Caco-2 (cell line): Measurements from ENCODE around the gene C2orf72. TPM values are rescaled to one million over a fixed set of nuclear protein-coding genes. Genes with fewer than 3 reads are reported as not detected.

ENCODE experiments used
- BruUV-seq: library from RNA; stranded (reverse); fragments of 400-500 nt; replicated peaks from 2 replicates; lab custom pipeline; 2021; lab: Mats Ljungman, UMichigan
- CTCF ChIA-PET: fragments of 300-600 bp; sonication (Branson Sonifier 250); formaldehyde crosslinking; loops from one replicate; lab custom pipeline; 2022; ENCODE audit warnings: antibody characterized with exemption; lab: Charles Lee
- POLR2A ChIA-PET: fragments of 300-600 bp; sonication (Branson Sonifier 250); formaldehyde crosslinking; loops from one replicate; lab custom pipeline; 2022; ENCODE audit warnings: antibody characterized with exemption; lab: Charles Lee
- DNase-seq, 2 experiments: peaks; one replicate each; pipeline versions ENCODE4 v3.0.0 to v3.0.0-alpha.2; 2020 to 2022
- H3K27me3 ChIP-seq: replicated peaks from 2 replicates; pipeline ENCODE4 v1.6.0; 2011; ENCODE audit warnings: low read length; ENCODE audit not compliant: control insufficient read depth, insufficient read depth
- H3K36me3 ChIP-seq: 2 replicates; pipeline ENCODE4 v1.5.1; 2011; ENCODE audit warnings: low read length; ENCODE audit not compliant: control insufficient read depth, insufficient read depth
- H3K4me1 ChIP-seq: fragments of 250-450 bp; sonication (Bioruptor Pico); 2 replicates; pipeline ENCODE4 v1.5.1; 2020; ENCODE audit warnings: mild to moderate bottlenecking
- H3K4me3 ChIP-seq: 2 replicates; pipeline ENCODE4 v1.5.1; 2011; ENCODE audit warnings: low read depth, mild to moderate bottlenecking, control low read depth, low read length
- H3K9me3 ChIP-seq: fragments of 250-450 bp; sonication (Bioruptor Pico); 2 replicates; pipeline ENCODE4 v1.5.1; 2020; ENCODE audit warnings: mild to moderate bottlenecking, moderate library complexity
- H3K27ac Mint-ChIP-seq: one replicate; pipeline ENCODE4 v1.8.0; 2022; ENCODE audit warnings: mixed read lengths; ENCODE audit not compliant: unreplicated experiment
- H3K27me3 Mint-ChIP-seq: one replicate; pipeline ENCODE4 v1.8.0; 2022; ENCODE audit warnings: mixed read lengths; ENCODE audit not compliant: insufficient read depth, unreplicated experiment
- H3K36me3 Mint-ChIP-seq: one replicate; pipeline ENCODE4 v1.8.0; 2022; ENCODE audit warnings: mild to moderate bottlenecking, mixed read lengths; ENCODE audit not compliant: insufficient read depth, unreplicated experiment
- H3K4me1 Mint-ChIP-seq: one replicate; pipeline ENCODE4 v1.8.0; 2022; ENCODE audit warnings: low read depth, mixed read lengths; ENCODE audit not compliant: unreplicated experiment
- H3K4me3 Mint-ChIP-seq: one replicate; pipeline ENCODE4 v1.8.0; 2022; ENCODE audit warnings: mild to moderate bottlenecking, moderate library complexity, mixed read lengths; ENCODE audit not compliant: unreplicated experiment
- H3K9me3 Mint-ChIP-seq: one replicate; pipeline ENCODE4 v1.8.0; 2022; ENCODE audit warnings: mixed read lengths; ENCODE audit not compliant: unreplicated experiment
- intact Hi-C: fragments of 100-400 bp; cut with micrococcal nuclease; formaldehyde crosslinking; loops from one replicate; pipeline ENCODE4 v1.10.0; 2022; ENCODE audit not compliant: unreplicated experiment
- total RNA-seq: library from RNA; stranded (reverse); gene quantifications from 2 replicates; pipeline ENCODE4 v1.2.3, GENCODE V29; 2022
- TF ChIP-seq, protein P1 (sequence below), 2 experiments: fragments of 200-600 bp in 1 of 2; IDR thresholded peaks; 1 replicate in 1 of 2; 2 replicates in 1 of 2; pipeline versions ENCODE4 v1.5.1 to v1.8.0; 2011 to 2022; ENCODE audit warnings: antibody characterized with exemption in 1 of 2, control low read depth in 1 of 2, inconsistent platforms in 1 of 2, low read depth in 1 of 2, low read length in 1 of 2, mild to moderate bottlenecking in 1 of 2, moderate library complexity in 1 of 2; ENCODE audit not compliant: insufficient read depth in 1 of 2, severe bottlenecking in 1 of 2, unreplicated experiment in 1 of 2

Gene C2orf72
- total RNA-seq, 1 experiment from 2014 or later, result 105 TPM

DNA sequence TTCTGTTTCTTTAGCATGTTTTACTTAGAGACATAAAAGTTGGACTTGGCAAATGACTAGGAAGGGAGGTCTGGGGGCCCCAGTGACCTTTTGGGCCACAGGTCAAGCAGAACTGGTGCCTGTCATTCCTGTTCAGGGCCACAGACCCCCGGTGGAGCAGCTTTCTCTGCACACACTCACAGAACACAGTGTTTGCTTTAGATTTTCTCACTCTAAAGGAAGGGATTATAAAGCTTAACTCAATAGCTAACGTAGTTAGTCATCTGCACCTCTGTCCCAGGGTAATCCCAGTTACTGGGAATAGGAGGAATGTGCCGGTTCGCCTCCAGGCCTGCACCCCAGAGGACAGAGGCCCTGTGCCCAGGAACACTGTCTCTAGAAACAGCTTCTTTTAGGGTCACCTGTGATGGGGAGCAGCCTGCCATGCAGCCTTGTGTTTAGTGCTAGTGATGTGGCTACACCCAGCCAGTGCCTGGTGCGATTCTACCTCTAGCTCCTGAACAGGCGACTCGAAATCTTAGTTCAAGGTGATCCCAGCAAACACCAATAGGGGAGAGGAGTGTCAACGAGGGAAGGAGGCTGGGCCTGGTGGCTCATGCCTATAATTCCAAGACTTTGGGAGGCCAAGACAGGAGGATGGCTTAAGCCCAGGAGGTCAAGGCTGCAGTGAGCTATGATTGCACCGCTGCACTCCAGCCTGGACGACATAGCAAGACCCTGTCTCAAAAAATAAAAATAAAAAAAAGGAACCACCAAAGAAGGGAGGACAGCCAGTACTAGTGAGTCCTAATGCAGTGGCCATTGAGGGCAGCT lies 29.8 kb upstream of the C2orf72 start:
- Histone ChIP-seq H3K36me3 (no peaks in the 10 kb centered on the region), H3K27me3 (no peaks in the 10 kb centered on the region), H3K4me3 (no peak overlapping the region), H3K4me1 (peaks cover 52% of the 10 kb centered on the region), H3K9me3 (no peaks in the 10 kb centered on the region)
- intact Hi-C loops, result loop anchor here (1.0 kb wide), 3 partner anchors 20 to 43 kb away; no protein-coding TSS in a partner anchor
- Mint-ChIP-seq H3K9me3 (peaks cover 23% of the 10 kb centered on the region), H3K4me1 (peaks cover 38% of the 10 kb centered on the region), H3K4me3 (peak overlapping the region; percentile 58), H3K27ac (peak overlapping the region; percentile 97), H3K27me3 (no peaks in the 10 kb centered on the region), H3K36me3 (peaks cover 23% of the 10 kb centered on the region)
- TF ChIP-seq, protein P1, sequence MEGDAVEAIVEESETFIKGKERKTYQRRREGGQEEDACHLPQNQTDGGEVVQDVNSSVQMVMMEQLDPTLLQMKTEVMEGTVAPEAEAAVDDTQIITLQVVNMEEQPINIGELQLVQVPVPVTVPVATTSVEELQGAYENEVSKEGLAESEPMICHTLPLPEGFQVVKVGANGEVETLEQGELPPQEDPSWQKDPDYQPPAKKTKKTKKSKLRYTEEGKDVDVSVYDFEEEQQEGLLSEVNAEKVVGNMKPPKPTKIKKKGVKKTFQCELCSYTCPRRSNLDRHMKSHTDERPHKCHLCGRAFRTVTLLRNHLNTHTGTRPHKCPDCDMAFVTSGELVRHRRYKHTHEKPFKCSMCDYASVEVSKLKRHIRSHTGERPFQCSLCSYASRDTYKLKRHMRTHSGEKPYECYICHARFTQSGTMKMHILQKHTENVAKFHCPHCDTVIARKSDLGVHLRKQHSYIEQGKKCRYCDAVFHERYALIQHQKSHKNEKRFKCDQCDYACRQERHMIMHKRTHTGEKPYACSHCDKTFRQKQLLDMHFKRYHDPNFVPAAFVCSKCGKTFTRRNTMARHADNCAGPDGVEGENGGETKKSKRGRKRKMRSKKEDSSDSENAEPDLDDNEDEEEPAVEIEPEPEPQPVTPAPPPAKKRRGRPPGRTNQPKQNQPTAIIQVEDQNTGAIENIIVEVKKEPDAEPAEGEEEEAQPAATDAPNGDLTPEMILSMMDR (IDR thresholded peaks at IDR 0.05; ENCODE audit: insufficient read depth in 1 of 2, low read depth in 1 of 2, low read length in 1 of 2, severe bottlenecking in 1 of 2, unreplicated experiment in 1 of 2), result no peak
- DNase-seq, result peak; percentile 91 to 93
- ChIA-PET POLR2A (interaction anchor here (0.5 to 1.5 kb wide), 6 partner anchors 30 to 295 kb away, joined by 3 to 15 read pairs (median 3); partner anchors contain the start of gene C2orf72), CTCF (interaction anchor here (0.5 to 1.4 kb wide), 7 partner anchors 18 to 183 kb away, joined by 3 to 15 read pairs (median 4); no protein-coding TSS in a partner anchor)
- BruUV-seq, result TSS peak; percentile 41

DNA sequence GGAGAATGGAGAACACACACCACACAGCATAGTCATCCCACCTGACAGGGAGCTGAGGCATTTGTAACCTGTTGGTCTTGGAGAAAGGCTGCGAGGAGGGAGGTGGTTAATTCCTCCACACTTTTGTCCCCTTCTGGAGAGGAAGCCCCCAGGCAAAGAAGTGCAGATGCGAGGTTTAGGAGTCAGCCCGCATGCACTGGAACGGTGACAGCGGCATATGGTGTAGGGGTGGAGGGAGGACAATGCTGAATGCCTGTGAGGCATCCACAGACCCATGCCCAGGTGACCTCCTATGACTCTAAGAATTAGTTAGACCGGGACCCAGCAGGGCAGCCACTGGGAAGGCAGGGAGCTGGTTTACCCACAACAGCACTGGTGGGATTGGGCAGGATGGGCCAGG lies 29.2 kb upstream of the C2orf72 start:
- Histone ChIP-seq H3K27me3 (no peaks in the 10 kb centered on the region), H3K36me3 (no peaks in the 10 kb centered on the region), H3K4me1 (peaks cover 58% of the 10 kb centered on the region), H3K4me3 (no peak overlapping the region), H3K9me3 (no peaks in the 10 kb centered on the region)
- Mint-ChIP-seq H3K27ac (peak overlapping the region; percentile 97), H3K27me3 (no peaks in the 10 kb centered on the region), H3K4me3 (no peak overlapping the region), H3K4me1 (peaks cover 44% of the 10 kb centered on the region), H3K36me3 (peaks cover 23% of the 10 kb centered on the region), H3K9me3 (peaks cover 20% of the 10 kb centered on the region)
- DNase-seq, result no peak
- BruUV-seq, result no TSS peak
- TF ChIP-seq, protein P1 (IDR thresholded peaks at IDR 0.05; ENCODE audit: insufficient read depth in 1 of 2, low read depth in 1 of 2, low read length in 1 of 2, severe bottlenecking in 1 of 2, unreplicated experiment in 1 of 2), result no peak
- ChIA-PET CTCF (interaction anchor here (0.8 to 1.0 kb wide), 2 partner anchors 21 to 183 kb away, joined by 4 to 6 read pairs; no protein-coding TSS in a partner anchor), POLR2A (interaction anchor here (1.5 kb wide), 1 partner anchor 42 kb away, joined by 15 read pairs; no protein-coding TSS in a partner anchor)
- intact Hi-C loops, result no loop called here

DNA sequence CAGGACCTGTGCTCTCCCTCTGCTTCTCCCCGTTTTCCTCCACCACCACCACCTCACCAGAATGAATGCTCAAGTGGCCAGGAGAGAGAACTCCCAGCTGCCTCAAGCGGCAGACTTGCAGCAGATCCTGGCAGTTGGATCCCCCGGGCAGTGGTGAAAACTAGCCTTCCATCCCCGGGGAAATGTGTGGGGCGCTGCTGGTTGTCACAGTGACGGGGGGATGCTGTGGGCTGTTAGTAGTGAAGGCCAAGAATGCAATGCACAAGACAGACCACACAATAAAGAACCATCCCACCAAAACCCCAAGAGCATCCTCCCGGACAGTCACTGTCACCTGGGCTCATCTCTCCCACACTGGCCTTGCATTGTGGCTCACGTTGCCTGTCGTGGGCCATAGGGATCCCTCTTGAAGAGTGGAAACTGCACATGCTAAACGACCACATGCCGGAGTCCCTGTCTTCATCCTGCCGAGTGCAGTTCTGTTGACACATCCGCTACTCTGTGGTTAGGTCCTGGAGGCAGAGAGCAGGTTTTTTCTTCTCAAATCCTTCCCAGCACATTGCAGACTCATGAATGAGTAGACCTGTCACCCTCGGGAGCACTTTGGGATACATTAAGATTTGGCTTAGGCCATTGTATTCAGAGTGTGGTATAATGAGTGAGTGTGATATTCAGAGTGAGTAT lies 27.9 kb upstream of the C2orf72 start:
- no peaks in the 10 kb centered on the region for H3K9me3 ChIP-seq
- Mint-ChIP-seq H3K4me1 (peaks cover 46% of the 10 kb centered on the region), H3K36me3 (peaks cover 18% of the 10 kb centered on the region), H3K27ac (peak overlapping the region; percentile 95), H3K27me3 (no peaks in the 10 kb centered on the region), H3K9me3 (peaks cover 16% of the 10 kb centered on the region), H3K4me3 (peak overlapping the region; percentile 57)
- H3K36me3 ChIP-seq, result no peaks in the 10 kb centered on the region
- H3K4me1 ChIP-seq, result peaks cover 71% of the 10 kb centered on the region
- CTCF ChIA-PET, result no interaction called here
- no peaks in the 10 kb centered on the region for H3K27me3 ChIP-seq
- H3K4me3 ChIP-seq, result no peak overlapping the region
- BruUV-seq, result no TSS peak
- TF ChIP-seq, protein P1 (IDR thresholded peaks at IDR 0.05; ENCODE audit: insufficient read depth in 1 of 2, low read depth in 1 of 2, low read length in 1 of 2, severe bottlenecking in 1 of 2, unreplicated experiment in 1 of 2), result no peak
- intact Hi-C loops, result no loop called here
- POLR2A ChIA-PET, result no interaction called here
- no peak for DNase-seq
